Smooth muscle cell (in vitro differentiated cells): ENCODE results near the gene BCL7B. TPM values are rescaled to one million over a fixed set of nuclear protein-coding genes. Genes with fewer than 3 reads are reported as not detected.
"Not testable (repeated sequence)": the region's sequence is repeated elsewhere in the genome, so short reads cannot be mapped to it uniquely, and the experiment has no call there.

Experiments
- DNase-seq: peaks from one replicate; lab custom pipeline; 2025; ENCODE audit not compliant: unreplicated experiment; lab: John Stamatoyannopoulos, UW
- H2AFZ ChIP-seq: fragments of 200-600 bp; sonication (generic); 2 replicates; pipeline ENCODE4 v1.6.0; 2016; ENCODE audit warnings: antibody characterized with exemption, low read depth, mild to moderate bottlenecking
- H3F3A ChIP-seq: fragments of 200-600 bp; sonication (generic); 2 replicates; pipeline ENCODE4 v1.6.0; 2017; ENCODE audit warnings: antibody characterized with exemption, low read depth
- H3K27ac ChIP-seq: fragments of 200-600 bp; sonication (generic); 2 replicates; pipeline ENCODE4 v1.5.1; 2016; ENCODE audit warnings: low read depth, mild to moderate bottlenecking
- H3K27me3 ChIP-seq: fragments of 200-600 bp; sonication (generic); 2 replicates; pipeline ENCODE4 v1.6.1; 2016; ENCODE audit warnings: low read depth, mild to moderate bottlenecking
- H3K36me3 ChIP-seq: fragments of 200-600 bp; sonication (generic); 2 replicates; pipeline ENCODE4 v1.5.1; 2016; ENCODE audit warnings: low read depth
- H3K4me1 ChIP-seq: fragments of 200-600 bp; sonication (generic); 2 replicates; pipeline ENCODE4 v1.5.1; 2016; ENCODE audit warnings: low read depth
- H3K4me2 ChIP-seq: fragments of 200-600 bp; sonication (generic); 2 replicates; pipeline ENCODE4 v1.6.0; 2016; ENCODE audit warnings: mild to moderate bottlenecking
- H3K4me3 ChIP-seq: fragments of 200-600 bp; sonication (generic); 2 replicates; pipeline ENCODE4 v1.5.1; 2016; ENCODE audit warnings: mild to moderate bottlenecking
- H3K79me2 ChIP-seq: fragments of 200-600 bp; sonication (generic); 2 replicates; pipeline ENCODE4 v1.6.0; 2016; ENCODE audit warnings: low read depth, mild to moderate bottlenecking
- H3K9ac ChIP-seq: fragments of 200-600 bp; sonication (generic); 2 replicates; pipeline ENCODE4 v1.6.0; 2016; ENCODE audit warnings: low read depth
- H3K9me3 ChIP-seq: fragments of 200-600 bp; sonication (generic); replicated peaks from 2 replicates; pipeline ENCODE4 v1.5.1; 2016; ENCODE audit warnings: low read depth
- H4K20me1 ChIP-seq: fragments of 200-600 bp; sonication (generic); 2 replicates; pipeline ENCODE4 v1.6.0; 2016; ENCODE audit warnings: low read depth
- WGBS: methylation state at CpG from one replicate; pipeline ENCODE4 v1.1.7; 2016; ENCODE audit warnings: low lambda C conversion rate; 5-methylcytosine and 5-hydroxymethylcytosine counted together
- polyA plus RNA-seq: library from polyadenylated mRNA; unstranded; fragments of >200 nt; fragmentation: Nextera tagmentation; extraction: Ambion mirVana; gene quantifications from 2 replicates; pipeline ENCODE4 v1.2.1, GENCODE V29; 2016
- total RNA-seq: library from RNA; depleted of rRNA; stranded (reverse); fragments of >200 nt; gene quantifications from 2 replicates; pipeline ENCODE4 v1.2.3, GENCODE V29; 2014
- TF ChIP-seq, protein P1 (sequence below): fragments of 200-600 bp; sonication (generic); IDR thresholded peaks from 2 replicates; pipeline ENCODE4 v1.5.1; 2017; ENCODE audit warnings: borderline replicate concordance, mild to moderate bottlenecking, antibody characterized with exemption; ENCODE audit not compliant: insufficient read depth, poor library complexity, severe bottlenecking

BCL7B gene
- total and polyA plus RNA-seq, 2 experiments from 2014 or later: 30.7 to 31.9 TPM

DNA sequence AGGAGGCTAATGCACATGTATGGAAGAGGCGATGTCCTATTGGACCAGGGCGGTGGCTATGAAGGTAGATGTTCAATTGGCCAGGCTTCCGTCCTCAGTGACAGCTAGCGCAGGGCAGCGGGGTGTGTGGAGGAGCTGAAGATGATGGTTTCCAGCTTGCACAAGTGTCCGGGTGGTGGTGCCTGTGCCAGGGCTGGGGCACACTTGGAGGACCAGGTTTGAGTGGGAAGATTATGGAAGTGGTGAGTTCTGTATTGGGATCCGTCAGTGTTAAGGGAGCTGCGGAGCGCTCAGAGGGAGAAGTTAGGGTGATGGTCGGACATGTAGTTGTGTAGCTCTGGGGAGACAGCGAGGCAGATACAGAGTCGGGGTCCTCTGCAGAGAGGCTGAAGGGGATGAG, 29.4 kb upstream of the BCL7B start:
- Histone ChIP-seq H3K79me2 (no peaks in the 10 kb centered on the region), H3K4me1 (no peaks in the 10 kb centered on the region), H3K9me3 (no peaks in the 10 kb centered on the region), H3F3A (no peaks in the 10 kb centered on the region), H2AFZ (no peak overlapping the region), H3K36me3 (no peaks in the 10 kb centered on the region), H3K27ac (no peak overlapping the region), H3K4me3 (no peak overlapping the region), H4K20me1 (no peaks in the 10 kb centered on the region), H3K9ac (no peak overlapping the region), H3K27me3 (no peaks in the 10 kb centered on the region), H3K4me2 (no peak overlapping the region)
- TF ChIP-seq, protein P1, sequence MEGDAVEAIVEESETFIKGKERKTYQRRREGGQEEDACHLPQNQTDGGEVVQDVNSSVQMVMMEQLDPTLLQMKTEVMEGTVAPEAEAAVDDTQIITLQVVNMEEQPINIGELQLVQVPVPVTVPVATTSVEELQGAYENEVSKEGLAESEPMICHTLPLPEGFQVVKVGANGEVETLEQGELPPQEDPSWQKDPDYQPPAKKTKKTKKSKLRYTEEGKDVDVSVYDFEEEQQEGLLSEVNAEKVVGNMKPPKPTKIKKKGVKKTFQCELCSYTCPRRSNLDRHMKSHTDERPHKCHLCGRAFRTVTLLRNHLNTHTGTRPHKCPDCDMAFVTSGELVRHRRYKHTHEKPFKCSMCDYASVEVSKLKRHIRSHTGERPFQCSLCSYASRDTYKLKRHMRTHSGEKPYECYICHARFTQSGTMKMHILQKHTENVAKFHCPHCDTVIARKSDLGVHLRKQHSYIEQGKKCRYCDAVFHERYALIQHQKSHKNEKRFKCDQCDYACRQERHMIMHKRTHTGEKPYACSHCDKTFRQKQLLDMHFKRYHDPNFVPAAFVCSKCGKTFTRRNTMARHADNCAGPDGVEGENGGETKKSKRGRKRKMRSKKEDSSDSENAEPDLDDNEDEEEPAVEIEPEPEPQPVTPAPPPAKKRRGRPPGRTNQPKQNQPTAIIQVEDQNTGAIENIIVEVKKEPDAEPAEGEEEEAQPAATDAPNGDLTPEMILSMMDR: no peak
- no peak for DNase-seq
- WGBS: 95% methylated on average over 12 of the region's 12 CpGs

DNA sequence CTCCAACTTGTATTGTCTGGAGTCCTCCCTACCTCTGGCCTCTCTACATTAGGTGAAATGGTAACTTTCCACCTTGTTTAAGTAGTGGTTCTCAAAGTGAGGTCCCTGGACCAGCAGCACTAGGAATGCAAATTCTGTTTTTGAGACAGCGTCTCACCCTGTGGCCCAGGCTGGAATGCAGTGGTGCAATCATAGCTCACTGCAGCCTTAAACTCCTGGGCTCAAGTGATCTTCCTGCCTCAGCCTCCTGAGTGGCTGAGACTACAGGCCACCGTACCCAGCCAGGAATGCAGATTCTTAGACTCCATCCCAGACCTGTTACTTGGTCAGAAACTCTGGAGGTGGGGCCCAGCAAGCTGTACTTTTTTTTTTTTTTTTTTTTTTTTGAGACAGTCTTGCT, 27.7 kb upstream of the BCL7B start:
- H2AFZ ChIP-seq: no peak overlapping the region

DNA sequence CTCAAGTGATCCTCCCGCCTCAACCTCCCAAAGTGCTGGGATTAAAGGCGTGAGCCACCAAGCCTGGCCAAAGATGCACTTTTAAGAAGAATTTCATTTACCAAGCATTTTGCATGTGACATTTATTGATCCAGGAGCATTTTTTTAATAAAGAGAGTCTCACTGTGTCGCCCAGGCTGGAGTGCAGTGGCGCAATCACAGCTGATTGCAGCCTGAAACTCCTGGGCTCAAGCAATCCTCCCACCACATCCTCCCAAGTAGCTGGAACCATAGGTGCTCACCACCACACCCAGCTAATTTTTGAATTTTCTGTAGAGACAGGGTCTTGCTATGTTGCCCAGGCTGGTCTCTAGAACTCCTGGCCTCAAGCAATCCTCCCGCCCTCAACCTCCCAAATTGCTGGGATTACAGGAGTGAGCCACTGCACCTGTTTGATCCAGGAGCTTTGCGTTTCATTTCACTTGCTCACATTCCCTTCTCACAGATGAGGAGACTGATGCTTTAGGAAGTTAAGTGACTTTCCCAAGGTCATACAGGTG, 25.2 kb upstream of the BCL7B start:
- Histone ChIP-seq H4K20me1 (no peaks in the 10 kb centered on the region), H3K9ac (no peak overlapping the region), H3K4me3 (no peak overlapping the region), H3K79me2 (peaks cover 6% of the 10 kb centered on the region), H2AFZ (no peak overlapping the region), H3K4me2 (no peak overlapping the region), H3F3A (no peaks in the 10 kb centered on the region), H3K27me3 (no peaks in the 10 kb centered on the region), H3K36me3 (no peaks in the 10 kb centered on the region), H3K4me1 (no peaks in the 10 kb centered on the region), H3K27ac (no peak overlapping the region), H3K9me3 (no peaks in the 10 kb centered on the region)
- 89% methylated on average over 6 of the region's 6 CpGs for WGBS
- no peak for DNase-seq
- TF ChIP-seq, protein P1: no peak

More for the DNA sequence above, 27.7 kb upstream of the BCL7B start:
- no peak for DNase-seq
- Histone ChIP-seq H3K4me2 (no peak overlapping the region), H3K27ac (no peak overlapping the region), H3F3A (no peaks in the 10 kb centered on the region), H3K79me2 (no peaks in the 10 kb centered on the region), H3K36me3 (no peaks in the 10 kb centered on the region), H3K4me3 (no peak overlapping the region), H3K4me1 (no peaks in the 10 kb centered on the region), H3K9me3 (no peaks in the 10 kb centered on the region), H3K9ac (no peak overlapping the region), H3K27me3 (no peaks in the 10 kb centered on the region), H4K20me1 (no peaks in the 10 kb centered on the region)
- TF ChIP-seq, protein P1: no peak
- WGBS: 54% methylated on average over 2 of the region's 2 CpGs

DNA sequence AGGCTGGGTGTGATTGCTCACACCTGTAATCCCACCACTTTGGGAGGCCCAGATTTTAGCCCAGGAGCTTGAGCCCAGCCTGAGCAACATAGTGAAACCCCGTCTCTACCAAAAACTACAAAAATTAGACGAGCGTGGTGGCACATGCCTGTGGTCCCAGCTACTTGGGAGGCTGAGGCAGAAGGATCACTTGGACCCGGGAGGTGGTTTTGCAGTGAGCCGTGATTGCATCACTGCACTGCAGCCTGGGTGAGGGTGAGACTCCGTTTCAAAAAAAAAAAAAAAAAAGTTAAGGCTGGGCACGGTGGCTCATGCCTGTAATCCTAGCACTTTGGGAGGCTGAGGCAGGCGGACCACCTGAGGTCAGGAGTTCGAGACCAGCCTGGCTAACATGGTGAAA, 23.5 kb upstream of the BCL7B start:
- not testable (repeated sequence) for H3K27me3 ChIP-seq, H3K4me2 ChIP-seq, H3K9me3 ChIP-seq, H3K4me3 ChIP-seq, H2AFZ ChIP-seq, H3K27ac ChIP-seq, H3F3A ChIP-seq, H3K4me1 ChIP-seq, H3K36me3 ChIP-seq, H3K9ac ChIP-seq, DNase-seq
- Histone ChIP-seq H3K79me2 (peaks cover 23% of the 10 kb centered on the region), H4K20me1 (peaks cover 16% of the 10 kb centered on the region)
- 92% methylated on average over 9 of the region's 9 CpGs for WGBS
